OCI-LY3 (cell line): ENCODE data around the gene FLRT2.

Source experiments
- CTCF ChIP-seq: fragments of 200-600, 300-600 bp; sonication (generic); IDR thresholded peaks from 2 replicates; pipeline ENCODE4 v1.5.1; 2014; ENCODE audit warnings: antibody characterized with exemption, low read length, low read depth
- EZH2phosphoT487 ChIP-seq: fragments of 200-600 bp; shearing (Covaris generic); IDR thresholded peaks from 2 replicates; pipeline ENCODE4 v1.6.1; 2018; ENCODE audit warnings: antibody characterized with exemption, mixed run types, low read depth

GRCh38 chr14:85487215-85487614 is 42.7 kb upstream of the FLRT2 start:
- TF ChIP-seq CTCF = no peak
- no peak for TF ChIP-seq EZH2phosphoT487
